H1 (cell line): Measurements from ENCODE around the gene FHIT. TPM values are rescaled to one million over a fixed set of nuclear protein-coding genes. Genes with fewer than 3 reads are reported as not detected.

Experiments
- CTCF ChIA-PET: fragments of 300-600 bp; sonication (Branson Sonifier 250); formaldehyde crosslinking; loops from one replicate; lab custom pipeline; 2021; ENCODE audit not compliant: partially characterized antibody; lab: Charles Lee
- POLR2A ChIA-PET: fragments of 300-600 bp; sonication (Branson Sonifier 250); formaldehyde crosslinking; loops from one replicate; lab custom pipeline; 2021; ENCODE audit warnings: inconsistent platforms; ENCODE audit not compliant: partially characterized antibody; lab: Charles Lee
- DNase-seq, 2 experiments: peaks; one replicate each; pipeline versions ENCODE4 v3.0.0 to v3.0.0-alpha.2; 2010 to 2022; ENCODE audit warnings: low spot score in 2 of 2, low read depth in 1 of 2, mixed read lengths in 1 of 2
- FAIRE-seq: peaks from 2 replicates; lab custom pipeline; 2011; peaks lifted over from hg19 to GRCh38; lab: Jason Lieb, UNC
- H2AFZ ChIP-seq: 2 replicates; pipeline ENCODE4 v1.8.1; 2012; ENCODE audit warnings: low read length, inconsistent platforms
- H2AK5ac ChIP-seq: 2 replicates; pipeline ENCODE4 v1.6.1; 2013; ENCODE audit warnings: low read depth, low read length
- H2BK120ac ChIP-seq: replicated peaks from 2 replicates; pipeline ENCODE3; 2013; ENCODE audit warnings: low read depth, low read length, inconsistent platforms
- H2BK12ac ChIP-seq: 2 replicates; pipeline ENCODE4 v1.6.1; 2013; ENCODE audit warnings: low read depth, low read length
- H2BK15ac ChIP-seq: 2 replicates; pipeline ENCODE4 v1.6.1; 2013; ENCODE audit warnings: low read length
- H2BK20ac ChIP-seq: 2 replicates; pipeline ENCODE4 v1.6.1; 2013; ENCODE audit warnings: low read length
- H2BK5ac ChIP-seq: 2 replicates; pipeline ENCODE4 v1.6.1; 2013; ENCODE audit warnings: low read depth, low read length
- H3K14ac ChIP-seq: 2 replicates; pipeline ENCODE4 v1.6.1; 2013; ENCODE audit warnings: inconsistent platforms; ENCODE audit not compliant: insufficient read length
- H3K18ac ChIP-seq: 2 replicates; pipeline ENCODE4 v1.6.1; 2013; ENCODE audit warnings: low read length; ENCODE audit errors: extremely low read depth
- H3K23ac ChIP-seq: 2 replicates; pipeline ENCODE4 v1.6.1; 2013; ENCODE audit warnings: inconsistent platforms; ENCODE audit not compliant: insufficient read length
- H3K23me2 ChIP-seq: 2 replicates; pipeline ENCODE4 v1.6.1; 2013; ENCODE audit warnings: low read depth, low read length
- H3K27ac ChIP-seq: 2 replicates; pipeline ENCODE4 v1.6.1; 2011; ENCODE audit warnings: low read depth, low read length, inconsistent platforms
- H3K27me3 ChIP-seq, 4 experiments: replicated peaks in 1 of 4; 1 replicate in 1 of 4; 2 replicates in 3 of 4; pipeline versions ENCODE4 v1.6.1 to v1.8.1; 2011 to 2013; ENCODE audit warnings: low read length in 3 of 4, mild to moderate bottlenecking in 3 of 4, inconsistent platforms in 2 of 4, mixed read lengths in 2 of 4, moderate library complexity in 1 of 4; ENCODE audit not compliant: control insufficient read depth in 3 of 4, insufficient read depth in 3 of 4; ENCODE audit errors: extremely low read depth in 1 of 4
- H3K36me3 ChIP-seq, 4 experiments: 2 replicates each; pipeline versions ENCODE4 v1.6.1 to v1.8.1; 2011 to 2013; ENCODE audit warnings: mild to moderate bottlenecking in 4 of 4, low read length in 3 of 4, moderate library complexity in 2 of 4, control low read depth in 1 of 4, inconsistent platforms in 1 of 4; ENCODE audit not compliant: insufficient read depth in 4 of 4, control insufficient read depth in 2 of 4
- H3K4ac ChIP-seq: replicated peaks from 2 replicates; pipeline ENCODE3; 2013; ENCODE audit warnings: low read length, low read depth, mixed read lengths, inconsistent platforms; ENCODE audit not compliant: insufficient read length
- H3K4me1 ChIP-seq, 4 experiments: replicated peaks in 1 of 4; 1 replicate in 1 of 4; 2 replicates in 3 of 4; pipeline versions ENCODE4 v1.6.1 to v1.8.1; 2011 to 2013; ENCODE audit warnings: low read length in 3 of 4, inconsistent platforms in 2 of 4, mixed read lengths in 1 of 4; ENCODE audit not compliant: insufficient read depth in 4 of 4, control insufficient read depth in 3 of 4
- H3K4me2 ChIP-seq, 2 experiments: 2 replicates each; pipeline versions ENCODE4 v1.6.1 to v1.8.1; 2011 to 2013; ENCODE audit warnings: low read depth in 2 of 2, low read length in 2 of 2, control low read depth in 1 of 2, inconsistent platforms in 1 of 2, mild to moderate bottlenecking in 1 of 2; ENCODE audit not compliant: insufficient read depth in 1 of 2
- H3K4me3 ChIP-seq, 4 experiments: fragments of 200-600, 300-600 bp in 1 of 4; sonication (generic), shearing (Covaris generic), sonication (Bioruptor Twin) in 1 of 4; 2 replicates each; pipeline versions ENCODE4 v1.5.1 to v1.8.1; 2011 to 2016; ENCODE audit warnings: low read length in 4 of 4, low read depth in 3 of 4, control low read depth in 2 of 4, inconsistent platforms in 2 of 4, mild to moderate bottlenecking in 2 of 4, mixed read lengths in 1 of 4, moderate library complexity in 1 of 4; ENCODE audit not compliant: insufficient read depth in 2 of 4; ENCODE audit errors: extremely low read depth in 1 of 4
- H3K56ac ChIP-seq: replicated peaks from 2 replicates; pipeline ENCODE3; 2013; ENCODE audit warnings: low read depth, mild to moderate bottlenecking, mixed read lengths, low read length, inconsistent platforms; ENCODE audit not compliant: insufficient read length
- H3K79me1 ChIP-seq: 2 replicates; pipeline ENCODE4 v1.6.1; 2013; ENCODE audit warnings: low read depth, low read length, control low read depth
- H3K79me2 ChIP-seq, 2 experiments: 2 replicates each; pipeline versions ENCODE4 v1.6.1 to v1.8.1; 2012 to 2013; ENCODE audit warnings: low read length in 2 of 2, mild to moderate bottlenecking in 2 of 2, inconsistent platforms in 1 of 2; ENCODE audit not compliant: insufficient read depth in 2 of 2, control insufficient read depth in 1 of 2
- H3K9ac ChIP-seq, 4 experiments: replicated peaks in 1 of 4; 1 replicate in 1 of 4; 2 replicates in 3 of 4; pipeline versions ENCODE4 v1.6.1 to v1.8.1; 2011 to 2013; ENCODE audit warnings: low read depth in 3 of 4, low read length in 3 of 4, control low read depth in 2 of 4, mild to moderate bottlenecking in 2 of 4, moderate library complexity in 2 of 4, inconsistent platforms in 1 of 4; ENCODE audit errors: extremely low read depth in 1 of 4
- H3K9me3 ChIP-seq, 2 experiments: 2 replicates each; pipeline versions ENCODE4 v1.6.1 to v1.8.1; 2012 to 2013; ENCODE audit warnings: mild to moderate bottlenecking in 2 of 2, moderate library complexity in 2 of 2, control low read depth in 1 of 2, inconsistent platforms in 1 of 2, low read depth in 1 of 2, low read length in 1 of 2, mixed read lengths in 1 of 2; ENCODE audit not compliant: insufficient read depth in 2 of 2
- H4K20me1 ChIP-seq, 2 experiments: replicated peaks in 1 of 2; 2 replicates each; pipeline versions ENCODE3 to v1.8.1; 2011 to 2013; ENCODE audit warnings: inconsistent platforms in 2 of 2, low read length in 2 of 2, mild to moderate bottlenecking in 1 of 2; ENCODE audit not compliant: insufficient read depth in 2 of 2, control insufficient read depth in 1 of 2
- H4K5ac ChIP-seq: 2 replicates; pipeline ENCODE4 v1.6.1; 2013; ENCODE audit warnings: low read length, low read depth, mixed read lengths, inconsistent platforms; ENCODE audit not compliant: insufficient read length
- H4K8ac ChIP-seq: 2 replicates; pipeline ENCODE4 v1.8.0; 2013; ENCODE audit warnings: mild to moderate bottlenecking, moderate library complexity, low read length, inconsistent platforms; ENCODE audit not compliant: insufficient read depth; ENCODE audit errors: extremely low read depth
- H4K91ac ChIP-seq: replicated peaks from 2 replicates; pipeline ENCODE3; 2013; ENCODE audit warnings: low read length, mixed read lengths, inconsistent platforms; ENCODE audit not compliant: insufficient read length
- GABPA ChIP-seq: IDR thresholded peaks from 2 replicates; pipeline ENCODE4 v1.6.1; 2011; ENCODE audit warnings: mild to moderate bottlenecking, low read length, moderate library complexity, borderline replicate concordance; ENCODE audit not compliant: insufficient read depth
- RAD21 ChIP-seq, 2 experiments: IDR thresholded peaks in 1 of 2; conservative IDR thresholded peaks in 1 of 2; 2 replicates each; pipeline ENCODE4 v1.6.1; 2011; ENCODE audit warnings: low read depth in 2 of 2, low read length in 2 of 2, improper control_type of control experiment in 1 of 2, inconsistent platforms in 1 of 2, mild to moderate bottlenecking in 1 of 2, moderate library complexity in 1 of 2
- SIN3A ChIP-seq, 2 experiments: IDR thresholded peaks in 1 of 2; conservative IDR thresholded peaks in 1 of 2; 2 replicates each; pipeline ENCODE4 v1.6.1; 2011 to 2012; ENCODE audit warnings: low read length in 2 of 2, improper control_type of control experiment in 1 of 2, low read depth in 1 of 2, mild to moderate bottlenecking in 1 of 2
- SP4 ChIP-seq: IDR thresholded peaks from 2 replicates; pipeline ENCODE4 v1.6.1; 2012; ENCODE audit warnings: low read length, inconsistent platforms
- WGBS, 2 experiments: shearing (Covaris generic) in 1 of 2; methylation state at CpG; one replicate each; pipeline versions ENCODE4 v1.1.6 to v1.1.7; 2013 to 2015; ENCODE audit warnings: low lambda C conversion rate in 2 of 2, mixed read lengths in 2 of 2, inconsistent platforms in 1 of 2, low coverage in 1 of 2, missing lambda C conversion rate in 1 of 2; ENCODE audit not compliant: insufficient replicate concordance in 2 of 2, insufficient coverage in 1 of 2, insufficient read length in 1 of 2; ENCODE audit errors: extremely low coverage in 1 of 2, missing lambda C conversion rate in 1 of 2; 5-methylcytosine and 5-hydroxymethylcytosine counted together
- polyA plus RNA-seq, 7 experiments: library from polyadenylated mRNA; depleted of rRNA in 3 of 7; stranded (reverse) in 5 of 7; unstranded in 2 of 7; fragments of >200 nt in 5 of 7; fragments of 200-250 nt in 2 of 7; gene quantifications; 1 replicate in 5 of 7; 2 replicates in 1 of 7; 4 replicates in 1 of 7; pipeline versions ENCODE4 v1.2.1 to v1.2.3, GENCODE V29; 2011 to 2013; ENCODE audit warnings: missing spikeins in 2 of 7, mixed read lengths in 2 of 7
- total RNA-seq: library from RNA; stranded (reverse); fragmentation: NEBNext Ultra II Directional; extraction: Animal tissue kit (Norgen Biotek cat#: 25700); gene quantifications from 2 replicates; pipeline ENCODE4 v1.2.1, GENCODE V29; 2021
- TF ChIP-seq, protein P1 (sequence below): IDR thresholded peaks from 2 replicates; pipeline ENCODE4 v1.6.1; 2012; ENCODE audit warnings: low read length, inconsistent platforms

The FHIT gene
- total and polyA plus RNA-seq, 2 of the 8 experiments (the other 6 are each of a cell fraction or from before 2014, with no cell fraction given), result 1.2 to 3.2 TPM

DNA sequence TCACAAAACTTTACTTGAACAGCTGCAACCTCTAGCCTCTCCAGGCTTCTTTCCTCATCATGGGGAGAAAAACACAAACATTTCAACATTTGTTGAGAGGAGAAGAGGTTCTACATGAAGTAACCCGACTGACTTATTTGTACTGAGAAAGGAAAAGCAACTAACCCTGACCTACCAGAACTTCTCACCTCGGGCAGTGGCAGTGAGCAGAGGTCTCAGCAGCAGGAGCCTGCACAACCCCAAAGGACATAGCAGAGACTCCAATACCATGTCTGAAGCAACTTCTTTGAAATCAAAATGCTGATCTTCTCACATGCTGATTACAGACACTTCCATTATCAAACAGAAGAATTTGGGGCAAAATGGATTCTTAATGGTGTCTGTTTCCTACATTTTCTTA lies 1115.8 kb downstream of the FHIT start:
- Histone ChIP-seq H3K18ac (no peak overlapping the region), H3K79me1 (no peaks in the 10 kb centered on the region), H3K9me3 (no peaks in the 10 kb centered on the region), H3K4me1 (peaks cover 0 to 3% (median 0%) of the 10 kb centered on the region in 4 experiments; a peak in 2 of 7 replicates), H2AFZ (no peak overlapping the region), H3K27me3 (no peaks in the 10 kb centered on the region; a peak in 1 of 7 replicates), H3K23me2 (no peaks in the 10 kb centered on the region; the same call in 1 of the 2 replicates), H4K91ac (no peak overlapping the region), H3K9ac (no peak overlapping the region), H2BK12ac (no peak overlapping the region), H3K36me3 (no peaks in the 10 kb centered on the region), H2BK15ac (no peak overlapping the region), H3K4me3 (no peak overlapping the region), H3K79me2 (no peaks in the 10 kb centered on the region), H4K5ac (no peak overlapping the region), H3K4me2 (no peak overlapping the region), H3K27ac (no peak overlapping the region), H2BK5ac (no peak overlapping the region), H3K56ac (no peak overlapping the region), H2BK20ac (no peak overlapping the region), H3K14ac (no peak overlapping the region), H4K8ac (no peak overlapping the region), H4K20me1 (no peaks in the 10 kb centered on the region), H2AK5ac (no peak overlapping the region), H3K4ac (no peak overlapping the region), H2BK120ac (no peak overlapping the region), H3K23ac (no peak overlapping the region)
- FAIRE-seq, result no peak
- CTCF ChIA-PET, result interaction anchor here (1.8 kb wide), 1 partner anchor 11 kb away, joined by 5 read pairs; no protein-coding TSS in a partner anchor
- POLR2A ChIA-PET, result no interaction called here
- no peak for DNase-seq
- 94% methylated on average over 2 of the region's 2 CpGs; no CpG with 5 or more reads in 1 of the 2 experiments for WGBS, 2 experiments
- TF ChIP-seq RAD21 (IDR thresholded peaks at IDR 0.05 in 1 of 2, conservative IDR thresholded peaks at IDR 0.05 in 1 of 2; ENCODE audit: low read depth in 2 of 2, low read length in 2 of 2) (no peak), GABPA (no peak), SP4 (no peak), SIN3A (conservative IDR thresholded peaks at IDR 0.05 in 1 of 2, IDR thresholded peaks at IDR 0.05 in 1 of 2; ENCODE audit: low read depth in 1 of 2, low read length in 2 of 2) (no peak)
- TF ChIP-seq, protein P1, sequence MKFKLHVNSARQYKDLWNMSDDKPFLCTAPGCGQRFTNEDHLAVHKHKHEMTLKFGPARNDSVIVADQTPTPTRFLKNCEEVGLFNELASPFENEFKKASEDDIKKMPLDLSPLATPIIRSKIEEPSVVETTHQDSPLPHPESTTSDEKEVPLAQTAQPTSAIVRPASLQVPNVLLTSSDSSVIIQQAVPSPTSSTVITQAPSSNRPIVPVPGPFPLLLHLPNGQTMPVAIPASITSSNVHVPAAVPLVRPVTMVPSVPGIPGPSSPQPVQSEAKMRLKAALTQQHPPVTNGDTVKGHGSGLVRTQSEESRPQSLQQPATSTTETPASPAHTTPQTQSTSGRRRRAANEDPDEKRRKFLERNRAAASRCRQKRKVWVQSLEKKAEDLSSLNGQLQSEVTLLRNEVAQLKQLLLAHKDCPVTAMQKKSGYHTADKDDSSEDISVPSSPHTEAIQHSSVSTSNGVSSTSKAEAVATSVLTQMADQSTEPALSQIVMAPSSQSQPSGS, result no peak
